Nephron (organoid): ENCODE results near the gene MTA2.

Experiments used
- H3K27ac Mint-ChIP-seq, 3 experiments: 2 replicates each; pipeline ENCODE4 v1.8.0; 2020; ENCODE audit warnings: mixed read lengths in 3 of 3, mild to moderate bottlenecking in 2 of 3, moderate library complexity in 1 of 3
- H3K27me3 Mint-ChIP-seq: 2 replicates; pipeline ENCODE4 v1.8.0; 2021; ENCODE audit warnings: low read depth, mild to moderate bottlenecking, moderate library complexity, mixed read lengths
- H3K36me3 Mint-ChIP-seq: 2 replicates; pipeline ENCODE4 v1.8.0; 2020; ENCODE audit warnings: low read depth, mixed read lengths
- H3K4me1 Mint-ChIP-seq: 2 replicates; pipeline ENCODE4 v1.8.0; 2020; ENCODE audit warnings: mixed read lengths
- H3K4me3 Mint-ChIP-seq, 3 experiments: 2 replicates each; pipeline ENCODE4 v1.8.0; 2020; ENCODE audit warnings: mild to moderate bottlenecking in 3 of 3, mixed read lengths in 3 of 3, moderate library complexity in 2 of 3
- H3K9me3 Mint-ChIP-seq: 2 replicates; pipeline ENCODE4 v1.8.0; 2020; ENCODE audit warnings: mixed read lengths
- TF ChIP-seq, protein P1 (sequence below), 3 experiments: fragments of 200-600 bp; sonication (generic); IDR thresholded peaks; one replicate each; pipeline ENCODE4 v1.5.0; 2021; ENCODE audit warnings: antibody characterized with exemption in 3 of 3; ENCODE audit not compliant: unreplicated experiment in 3 of 3

Gene MTA2

DNA sequence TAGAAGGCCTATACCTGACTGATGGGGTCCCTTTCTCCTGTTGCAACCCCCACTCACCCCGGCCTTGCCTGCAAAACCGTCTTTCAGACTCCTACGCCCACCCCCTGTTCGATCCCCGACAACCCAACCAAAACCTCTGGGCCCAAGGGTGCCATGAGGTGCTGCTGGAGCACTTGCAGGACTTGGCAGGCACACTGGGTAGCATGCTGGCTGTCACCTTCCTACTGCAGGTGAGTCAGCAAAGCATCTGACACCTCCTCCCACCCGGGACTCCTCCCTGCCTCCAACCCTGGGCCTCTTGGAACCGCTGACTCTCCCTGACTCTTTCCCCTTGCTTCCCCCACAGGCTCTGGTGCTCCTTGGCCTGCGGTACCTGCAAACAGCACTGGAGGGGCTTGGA lies 12.6 kb upstream of the MTA2 start:
- Mint-ChIP-seq H3K27me3 (peaks cover 5% of the 10 kb centered on the region), H3K36me3 (peaks cover 8% of the 10 kb centered on the region), H3K4me1 (peaks cover 24% of the 10 kb centered on the region), H3K9me3 (no peaks in the 10 kb centered on the region), H3K27ac (peak overlapping the region; percentile 90 to 94 (median 94)), H3K4me3 (peak overlapping the region; percentile 77 to 86 (median 85))
- TF ChIP-seq, protein P1, sequence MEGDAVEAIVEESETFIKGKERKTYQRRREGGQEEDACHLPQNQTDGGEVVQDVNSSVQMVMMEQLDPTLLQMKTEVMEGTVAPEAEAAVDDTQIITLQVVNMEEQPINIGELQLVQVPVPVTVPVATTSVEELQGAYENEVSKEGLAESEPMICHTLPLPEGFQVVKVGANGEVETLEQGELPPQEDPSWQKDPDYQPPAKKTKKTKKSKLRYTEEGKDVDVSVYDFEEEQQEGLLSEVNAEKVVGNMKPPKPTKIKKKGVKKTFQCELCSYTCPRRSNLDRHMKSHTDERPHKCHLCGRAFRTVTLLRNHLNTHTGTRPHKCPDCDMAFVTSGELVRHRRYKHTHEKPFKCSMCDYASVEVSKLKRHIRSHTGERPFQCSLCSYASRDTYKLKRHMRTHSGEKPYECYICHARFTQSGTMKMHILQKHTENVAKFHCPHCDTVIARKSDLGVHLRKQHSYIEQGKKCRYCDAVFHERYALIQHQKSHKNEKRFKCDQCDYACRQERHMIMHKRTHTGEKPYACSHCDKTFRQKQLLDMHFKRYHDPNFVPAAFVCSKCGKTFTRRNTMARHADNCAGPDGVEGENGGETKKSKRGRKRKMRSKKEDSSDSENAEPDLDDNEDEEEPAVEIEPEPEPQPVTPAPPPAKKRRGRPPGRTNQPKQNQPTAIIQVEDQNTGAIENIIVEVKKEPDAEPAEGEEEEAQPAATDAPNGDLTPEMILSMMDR (IDR thresholded peaks at IDR 0.05; ENCODE audit: unreplicated experiment in 3 of 3) = no peak

DNA sequence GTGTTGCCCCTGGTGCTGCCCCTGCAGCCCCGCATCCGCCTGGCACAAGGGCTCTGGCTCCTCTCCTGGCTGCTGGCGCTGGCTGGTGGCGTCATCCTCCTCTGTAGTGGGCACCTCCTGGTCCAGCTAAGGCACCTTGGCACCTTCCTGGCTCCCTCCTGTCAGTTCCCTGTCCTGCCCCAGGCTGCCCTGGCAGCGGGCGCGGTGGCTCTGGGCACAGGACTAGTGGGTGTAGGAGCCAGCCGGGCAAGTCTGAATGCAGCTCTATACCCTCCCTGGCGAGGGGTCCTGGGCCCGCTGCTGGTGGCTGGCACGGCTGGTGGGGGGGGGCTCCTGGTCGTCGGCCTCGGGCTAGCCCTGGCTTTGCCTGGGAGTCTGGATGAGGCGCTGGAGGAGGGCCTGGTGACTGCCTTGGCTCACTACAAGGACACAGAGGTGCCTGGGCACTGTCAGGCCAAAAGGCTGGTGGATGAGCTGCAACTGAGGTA lies 11.7 kb upstream of the MTA2 start:
- peaks cover 9% of the 10 kb centered on the region for H3K36me3 Mint-ChIP-seq
- H3K27ac Mint-ChIP-seq = peak overlapping the region; percentile 90 to 94 (median 94)
- H3K27me3 Mint-ChIP-seq = peaks cover 5% of the 10 kb centered on the region
- H3K4me1 Mint-ChIP-seq = peaks cover 22% of the 10 kb centered on the region
- TF ChIP-seq, protein P1 (IDR thresholded peaks at IDR 0.05; ENCODE audit: unreplicated experiment in 3 of 3) = no peak
- peak overlapping the region; percentile 67 to 85 (median 76) for H3K4me3 Mint-ChIP-seq
- no peaks in the 10 kb centered on the region for H3K9me3 Mint-ChIP-seq

DNA sequence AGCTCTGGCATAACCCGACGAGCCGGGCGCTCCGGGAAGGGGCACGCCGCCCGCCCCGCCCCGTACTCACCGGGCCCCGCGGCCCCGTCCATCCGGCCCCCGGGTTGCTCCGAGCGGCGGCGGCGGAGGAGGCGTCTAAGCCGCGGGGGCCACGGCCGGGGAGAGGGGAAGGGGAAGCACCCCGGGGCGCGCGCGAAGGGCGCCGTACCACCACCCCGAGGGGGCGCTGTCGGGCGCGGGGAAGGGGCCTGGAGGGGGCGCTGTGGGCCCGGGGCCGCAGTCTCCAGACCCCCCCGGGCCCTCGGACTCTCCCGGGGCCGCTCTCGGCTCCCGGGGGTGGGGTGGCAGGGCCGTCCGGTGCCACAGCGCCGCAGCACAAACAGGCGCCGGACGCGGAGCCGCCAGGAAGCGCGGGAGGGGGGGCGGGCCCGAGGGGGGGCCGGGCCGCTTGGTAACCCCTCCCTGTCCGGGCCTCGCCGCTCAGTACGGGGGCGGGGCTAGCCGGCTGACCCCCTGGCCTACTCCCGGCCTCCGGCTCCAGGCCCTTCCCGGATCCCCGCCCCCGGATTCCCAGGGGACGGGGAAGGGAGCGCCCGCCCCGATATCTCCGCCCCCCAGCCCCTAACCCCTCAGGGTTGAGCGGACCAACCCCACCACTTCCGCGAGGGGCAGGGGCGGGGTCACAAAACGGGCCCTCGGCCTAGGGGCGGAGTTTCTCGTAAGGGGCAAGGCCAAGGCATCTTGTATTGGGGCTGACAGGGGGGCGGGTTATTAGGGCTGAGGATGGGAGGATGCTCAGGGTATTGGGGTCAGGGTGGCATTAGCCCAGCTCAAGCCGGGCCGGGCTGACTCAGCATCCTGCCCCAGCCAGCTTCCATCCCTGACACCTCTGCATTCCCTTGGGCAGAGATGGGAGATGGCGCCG lies 11.0 kb upstream of the MTA2 start, which contains the start of the genes EML3 and ROM1:
EML3 (minus strand) TSS at position 410 of the 925 bp plus-strand sequence; CDS start at position 92, 318 bp downstream.
ROM1 (plus strand) TSS at position 892 of the 925 bp plus-strand sequence; CDS start at position 917, 25 bp downstream.
- Mint-ChIP-seq H3K4me1 (peaks cover 22% of the 10 kb centered on the region), H3K27me3 (peaks cover 5% of the 10 kb centered on the region), H3K4me3 (peak within 1 kb of the TSS; percentile 91 to 99 (median 97)), H3K36me3 (peaks cover 16% of the 10 kb centered on the region), H3K27ac (peak within 1 kb of the TSS; percentile 94 to 96 (median 95)), H3K9me3 (no peaks in the 10 kb centered on the region)
- TF ChIP-seq, protein P1 (IDR thresholded peaks at IDR 0.05; ENCODE audit: unreplicated experiment in 3 of 3) = peak; percentile 92 to 99 (median 93)

DNA sequence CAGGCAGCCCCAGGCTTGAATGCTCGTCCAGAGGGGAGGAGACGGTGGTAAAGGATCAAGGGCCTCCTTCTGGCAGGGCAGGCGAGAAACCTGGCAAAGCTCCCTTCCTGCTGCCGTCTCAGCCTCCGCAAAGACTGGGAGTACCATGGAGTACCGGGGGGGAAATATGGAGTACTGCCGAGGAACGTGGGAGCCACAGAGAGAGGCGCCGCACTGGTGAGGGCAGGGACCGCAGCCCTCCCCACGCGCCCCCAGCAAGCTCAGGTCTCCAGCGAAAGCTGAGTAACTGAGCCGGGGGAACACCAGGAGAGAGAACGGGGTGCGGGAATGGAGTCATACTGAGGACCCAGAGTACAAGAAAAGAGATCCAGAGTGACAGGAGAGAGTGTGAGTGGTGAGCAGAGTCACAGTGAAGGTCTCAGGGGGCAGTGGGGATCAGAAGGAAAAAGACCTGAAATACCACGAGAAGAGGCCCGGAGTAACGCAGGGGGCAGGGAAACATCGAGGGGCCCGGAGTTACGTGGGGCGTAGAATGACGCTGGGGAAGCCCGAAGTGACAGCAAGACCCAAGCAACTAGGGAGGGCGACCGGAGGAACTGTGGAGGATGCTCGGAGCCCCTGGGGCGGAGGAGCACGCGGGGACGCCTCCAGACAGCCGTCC lies 10.2 kb upstream of the MTA2 start:
- H3K27me3 Mint-ChIP-seq = peaks cover 5% of the 10 kb centered on the region
- H3K4me1 Mint-ChIP-seq = peaks cover 22% of the 10 kb centered on the region
- H3K4me3 Mint-ChIP-seq = peak overlapping the region; percentile 91 to 99 (median 97)
- H3K9me3 Mint-ChIP-seq = no peaks in the 10 kb centered on the region
- peaks cover 17% of the 10 kb centered on the region for H3K36me3 Mint-ChIP-seq
- TF ChIP-seq, protein P1 (IDR thresholded peaks at IDR 0.05; ENCODE audit: unreplicated experiment in 3 of 3) = no peak
- H3K27ac Mint-ChIP-seq = peak overlapping the region; percentile 94 to 96 (median 95)

DNA sequence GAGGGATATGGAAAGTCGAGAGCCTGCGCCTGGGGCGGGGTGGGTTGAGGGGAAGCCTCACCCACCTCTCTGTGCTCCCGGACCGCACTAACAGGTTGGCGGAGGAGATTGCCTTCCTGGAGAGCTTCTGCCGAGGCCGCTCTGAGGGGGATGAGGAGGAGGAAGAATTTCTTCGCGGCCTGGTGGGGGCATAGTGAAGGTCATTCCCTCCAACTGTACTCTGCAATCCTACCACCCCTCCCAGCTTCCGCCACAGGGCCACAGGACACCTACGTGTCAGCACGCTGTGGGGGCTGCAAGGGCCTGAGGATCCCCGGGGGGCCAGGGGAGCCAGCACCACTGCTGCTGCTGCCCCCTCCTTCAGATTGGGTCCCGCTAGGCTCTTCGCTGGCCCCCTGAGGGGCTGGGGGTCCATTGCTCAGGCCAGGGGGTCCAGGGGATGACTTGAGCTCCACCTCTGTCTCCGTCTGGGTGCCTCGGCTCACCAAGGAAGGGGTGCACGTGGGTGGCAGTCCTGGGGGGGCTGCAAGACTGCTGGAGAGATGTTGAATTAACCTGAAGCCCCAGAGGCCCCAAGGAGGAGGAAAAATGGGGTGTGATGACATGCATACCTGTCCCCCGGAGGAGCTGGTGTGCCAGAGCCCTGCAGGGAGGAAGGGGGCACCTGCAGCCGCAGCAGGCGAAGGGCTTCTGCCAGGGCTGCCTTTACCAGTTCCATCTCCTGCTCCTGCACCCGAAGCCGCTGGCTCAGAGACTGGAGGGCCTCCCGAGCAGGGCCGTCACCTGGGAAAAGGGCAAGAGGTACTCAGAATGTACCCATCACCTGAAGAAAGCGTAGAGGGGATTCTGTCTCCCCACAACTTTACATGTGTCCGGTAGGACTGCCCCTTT lies 9.4 kb upstream of the MTA2 start:
- Mint-ChIP-seq H3K36me3 (peaks cover 17% of the 10 kb centered on the region), H3K27ac (peak overlapping the region; percentile 94 to 96 (median 95)), H3K27me3 (peaks cover 5% of the 10 kb centered on the region), H3K9me3 (no peaks in the 10 kb centered on the region), H3K4me3 (peak overlapping the region; percentile 91 to 99 (median 97)), H3K4me1 (peaks cover 22% of the 10 kb centered on the region)
- TF ChIP-seq, protein P1 (IDR thresholded peaks at IDR 0.05; ENCODE audit: unreplicated experiment in 3 of 3) = no peak
